Measurements from ENCODE around the gene RDX.

DNA sequence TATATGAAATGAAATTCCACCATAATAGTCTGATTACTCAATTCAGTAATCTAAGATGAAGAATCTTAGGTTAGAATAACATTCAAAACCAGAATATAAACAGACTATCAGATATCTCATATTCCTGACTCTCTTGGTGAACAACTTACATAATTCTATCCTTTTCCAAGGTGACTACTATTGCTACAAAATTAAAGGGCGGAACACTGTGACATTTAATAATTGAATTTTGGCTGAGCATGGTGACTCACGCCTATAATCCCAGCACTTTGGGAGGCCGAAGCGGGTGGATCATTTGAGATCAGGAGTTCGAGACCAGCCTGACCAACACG is 34.4 kb downstream of the RDX start:
- no peak for TF ChIP-seq FOXM1 (CRISPR knock-in tag; IDR thresholded peaks at IDR 0.05)
- no peak for TF ChIP-seq CREB1 (IDR thresholded peaks at IDR 0.05)
- no peak for TF ChIP-seq CREB1 (CRISPR knock-in tag; IDR thresholded peaks at IDR 0.05)
- no peak for TF ChIP-seq DNMT3B (CRISPR knock-in tag; conservative IDR thresholded peaks at IDR 0.05)
- TF ChIP-seq, protein P1, sequence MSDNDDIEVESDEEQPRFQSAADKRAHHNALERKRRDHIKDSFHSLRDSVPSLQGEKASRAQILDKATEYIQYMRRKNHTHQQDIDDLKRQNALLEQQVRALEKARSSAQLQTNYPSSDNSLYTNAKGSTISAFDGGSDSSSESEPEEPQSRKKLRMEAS (IDR thresholded peaks at IDR 0.05): no peak
- no peak for TF ChIP-seq TAF1 (CRISPR knock-in tag; IDR thresholded peaks at IDR 0.05)
- no peak for TF ChIP-seq ZNF572 (CRISPR knock-in tag; IDR thresholded peaks at IDR 0.05)
- TF ChIP-seq, protein P2, sequence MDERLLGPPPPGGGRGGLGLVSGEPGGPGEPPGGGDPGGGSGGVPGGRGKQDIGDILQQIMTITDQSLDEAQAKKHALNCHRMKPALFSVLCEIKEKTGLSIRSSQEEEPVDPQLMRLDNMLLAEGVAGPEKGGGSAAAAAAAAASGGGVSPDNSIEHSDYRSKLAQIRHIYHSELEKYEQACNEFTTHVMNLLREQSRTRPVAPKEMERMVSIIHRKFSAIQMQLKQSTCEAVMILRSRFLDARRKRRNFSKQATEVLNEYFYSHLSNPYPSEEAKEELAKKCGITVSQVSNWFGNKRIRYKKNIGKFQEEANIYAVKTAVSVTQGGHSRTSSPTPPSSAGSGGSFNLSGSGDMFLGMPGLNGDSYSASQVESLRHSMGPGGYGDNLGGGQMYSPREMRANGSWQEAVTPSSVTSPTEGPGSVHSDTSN (CRISPR knock-in tag; IDR thresholded peaks at IDR 0.05): no peak
- TF ChIP-seq, protein P3, sequence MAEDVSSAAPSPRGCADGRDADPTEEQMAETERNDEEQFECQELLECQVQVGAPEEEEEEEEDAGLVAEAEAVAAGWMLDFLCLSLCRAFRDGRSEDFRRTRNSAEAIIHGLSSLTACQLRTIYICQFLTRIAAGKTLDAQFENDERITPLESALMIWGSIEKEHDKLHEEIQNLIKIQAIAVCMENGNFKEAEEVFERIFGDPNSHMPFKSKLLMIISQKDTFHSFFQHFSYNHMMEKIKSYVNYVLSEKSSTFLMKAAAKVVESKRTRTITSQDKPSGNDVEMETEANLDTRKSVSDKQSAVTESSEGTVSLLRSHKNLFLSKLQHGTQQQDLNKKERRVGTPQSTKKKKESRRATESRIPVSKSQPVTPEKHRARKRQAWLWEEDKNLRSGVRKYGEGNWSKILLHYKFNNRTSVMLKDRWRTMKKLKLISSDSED (CRISPR knock-in tag; IDR thresholded peaks at IDR 0.05): no peak
- no peak for TF ChIP-seq CHCHD3 (CRISPR knock-in tag; IDR thresholded peaks at IDR 0.05)
- TF ChIP-seq ZNF451 (CRISPR knock-in tag; IDR thresholded peaks at IDR 0.05): no peak
- TF ChIP-seq, protein P4, sequence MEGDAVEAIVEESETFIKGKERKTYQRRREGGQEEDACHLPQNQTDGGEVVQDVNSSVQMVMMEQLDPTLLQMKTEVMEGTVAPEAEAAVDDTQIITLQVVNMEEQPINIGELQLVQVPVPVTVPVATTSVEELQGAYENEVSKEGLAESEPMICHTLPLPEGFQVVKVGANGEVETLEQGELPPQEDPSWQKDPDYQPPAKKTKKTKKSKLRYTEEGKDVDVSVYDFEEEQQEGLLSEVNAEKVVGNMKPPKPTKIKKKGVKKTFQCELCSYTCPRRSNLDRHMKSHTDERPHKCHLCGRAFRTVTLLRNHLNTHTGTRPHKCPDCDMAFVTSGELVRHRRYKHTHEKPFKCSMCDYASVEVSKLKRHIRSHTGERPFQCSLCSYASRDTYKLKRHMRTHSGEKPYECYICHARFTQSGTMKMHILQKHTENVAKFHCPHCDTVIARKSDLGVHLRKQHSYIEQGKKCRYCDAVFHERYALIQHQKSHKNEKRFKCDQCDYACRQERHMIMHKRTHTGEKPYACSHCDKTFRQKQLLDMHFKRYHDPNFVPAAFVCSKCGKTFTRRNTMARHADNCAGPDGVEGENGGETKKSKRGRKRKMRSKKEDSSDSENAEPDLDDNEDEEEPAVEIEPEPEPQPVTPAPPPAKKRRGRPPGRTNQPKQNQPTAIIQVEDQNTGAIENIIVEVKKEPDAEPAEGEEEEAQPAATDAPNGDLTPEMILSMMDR (CRISPR knock-in tag; IDR thresholded peaks at IDR 0.05): no peak
- TF ChIP-seq, protein P5, sequence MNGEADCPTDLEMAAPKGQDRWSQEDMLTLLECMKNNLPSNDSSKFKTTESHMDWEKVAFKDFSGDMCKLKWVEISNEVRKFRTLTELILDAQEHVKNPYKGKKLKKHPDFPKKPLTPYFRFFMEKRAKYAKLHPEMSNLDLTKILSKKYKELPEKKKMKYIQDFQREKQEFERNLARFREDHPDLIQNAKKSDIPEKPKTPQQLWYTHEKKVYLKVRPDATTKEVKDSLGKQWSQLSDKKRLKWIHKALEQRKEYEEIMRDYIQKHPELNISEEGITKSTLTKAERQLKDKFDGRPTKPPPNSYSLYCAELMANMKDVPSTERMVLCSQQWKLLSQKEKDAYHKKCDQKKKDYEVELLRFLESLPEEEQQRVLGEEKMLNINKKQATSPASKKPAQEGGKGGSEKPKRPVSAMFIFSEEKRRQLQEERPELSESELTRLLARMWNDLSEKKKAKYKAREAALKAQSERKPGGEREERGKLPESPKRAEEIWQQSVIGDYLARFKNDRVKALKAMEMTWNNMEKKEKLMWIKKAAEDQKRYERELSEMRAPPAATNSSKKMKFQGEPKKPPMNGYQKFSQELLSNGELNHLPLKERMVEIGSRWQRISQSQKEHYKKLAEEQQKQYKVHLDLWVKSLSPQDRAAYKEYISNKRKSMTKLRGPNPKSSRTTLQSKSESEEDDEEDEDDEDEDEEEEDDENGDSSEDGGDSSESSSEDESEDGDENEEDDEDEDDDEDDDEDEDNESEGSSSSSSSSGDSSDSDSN (CRISPR knock-in tag; IDR thresholded peaks at IDR 0.05): no peak
- TF ChIP-seq JUN (CRISPR knock-in tag; IDR thresholded peaks at IDR 0.05): no peak
- TF ChIP-seq ZBTB1 (CRISPR knock-in tag; IDR thresholded peaks at IDR 0.05; ENCODE audit: borderline replicate concordance): no peak

Data from HepG2 (cell line).